HEK293 (cell line): ENCODE measurements around the gene TAP2.
A peak's percentile ranks its signal among the peaks of the same experiment; 100 is the strongest.

Experiments
- CTCF ChIA-PET: fragments of 350-600 bp; formaldehyde crosslinking; extraction: SDS; loops from one replicate; lab custom pipeline; 2021; ENCODE audit warnings: antibody characterized with exemption; lab: Yijun Ruan, JAX
- POLR2A ChIA-PET: fragments of 300-600 bp; formaldehyde crosslinking; extraction: SDS; loops from one replicate; lab custom pipeline; 2020; ENCODE audit warnings: antibody characterized with exemption, inconsistent platforms; lab: Yijun Ruan, JAX
- H3K27ac ChIP-seq: fragments of 200-500 bp; sonication (Bioruptor generic); 2 replicates; pipeline ENCODE4 v1.5.1; 2014; ENCODE audit warnings: low read depth, low read length, control low read depth, inconsistent platforms; ENCODE audit errors: extremely low read depth
- H3K36me3 ChIP-seq, 2 experiments: fragments of 200-500 bp in 1 of 2; sonication (Bioruptor generic) in 1 of 2; 1 replicate in 1 of 2; 2 replicates in 1 of 2; pipeline ENCODE4 v1.5.1; 2014 to 2017; ENCODE audit warnings: inconsistent platforms in 2 of 2, low read length in 2 of 2; ENCODE audit not compliant: control insufficient read depth in 2 of 2, insufficient read depth in 1 of 2
- H3K4me1 ChIP-seq: fragments of 200-500 bp; sonication (Bioruptor generic); 2 replicates; pipeline ENCODE4 v1.5.1; 2014; ENCODE audit warnings: mild to moderate bottlenecking, low read length, inconsistent platforms; ENCODE audit not compliant: control insufficient read depth, insufficient read depth
- H3K4me3 ChIP-seq: 2 replicates; pipeline ENCODE4 v1.5.1; 2011; ENCODE audit warnings: low read depth, mild to moderate bottlenecking, control low read depth, low read length, moderate library complexity
- H3K9me3 ChIP-seq: fragments of 200-500 bp; sonication (Bioruptor generic); 2 replicates; pipeline ENCODE4 v1.5.1; 2014; ENCODE audit warnings: low read depth, low read length, inconsistent platforms; ENCODE audit not compliant: control insufficient read depth, insufficient read depth
- GLIS1 ChIP-seq: fragments of 450-650 bp; formaldehyde crosslinking; IDR thresholded peaks from 2 replicates; pipeline ENCODE4 v1.5.1; 2016; ENCODE audit warnings: missing biosample characterization, missing genetic modification characterization
- GLIS2 ChIP-seq: fragments of 450-650 bp; formaldehyde crosslinking; IDR thresholded peaks from 2 replicates; pipeline ENCODE4 v1.5.1; 2016; ENCODE audit warnings: missing biosample characterization, missing genetic modification characterization
- KLF16 ChIP-seq: fragments of 450-650 bp; formaldehyde crosslinking; IDR thresholded peaks from 2 replicates; pipeline ENCODE4 v1.5.1; 2017; ENCODE audit warnings: missing biosample characterization, missing genetic modification characterization
- MEIS1 ChIP-seq: sonication (generic); formaldehyde crosslinking; IDR thresholded peaks from 2 replicates; pipeline ENCODE4 v1.8.1; 2022; ENCODE audit warnings: missing genetic modification reagents, mild to moderate bottlenecking, borderline replicate concordance
- SP3 ChIP-seq: fragments of 450-650 bp; formaldehyde crosslinking; IDR thresholded peaks from 2 replicates; pipeline ENCODE4 v1.5.1; 2016; ENCODE audit warnings: missing biosample characterization, missing genetic modification characterization
- TRIM28 ChIP-seq: IDR thresholded peaks from 2 replicates; pipeline ENCODE4 v1.6.1; 2011; ENCODE audit warnings: low read length, control low read depth, borderline replicate concordance
- ZBTB48 ChIP-seq: fragments of 450-650 bp; formaldehyde crosslinking; IDR thresholded peaks from 2 replicates; pipeline ENCODE4 v1.5.1; 2016; ENCODE audit warnings: missing biosample characterization, missing genetic modification characterization
- ZNF114 ChIP-seq: fragments of 450-650 bp; formaldehyde crosslinking; IDR thresholded peaks from 2 replicates; pipeline ENCODE4 v1.5.0; 2017; ENCODE audit warnings: missing biosample characterization, missing genetic modification characterization
- ZNF132 ChIP-seq: fragments of 450-650 bp; formaldehyde crosslinking; IDR thresholded peaks from 2 replicates; pipeline ENCODE4 v1.5.1; 2017; ENCODE audit warnings: missing biosample characterization, missing genetic modification characterization, borderline replicate concordance
- ZNF311 ChIP-seq: fragments of 450-650 bp; formaldehyde crosslinking; IDR thresholded peaks from 2 replicates; pipeline ENCODE4 v1.5.1; 2017; ENCODE audit warnings: missing biosample characterization, missing genetic modification characterization, borderline replicate concordance
- ZNF341 ChIP-seq: fragments of 450-650 bp; formaldehyde crosslinking; IDR thresholded peaks from 2 replicates; pipeline ENCODE4; 2016; ENCODE audit warnings: low read depth, missing biosample characterization, missing genetic modification characterization
- ZNF354C ChIP-seq: fragments of 450-650 bp; formaldehyde crosslinking; IDR thresholded peaks from 2 replicates; pipeline ENCODE4 v1.5.1; 2016; ENCODE audit warnings: missing biosample characterization, missing genetic modification characterization, low read depth, borderline replicate concordance
- ZNF473 ChIP-seq: fragments of 450-650 bp; formaldehyde crosslinking; IDR thresholded peaks from 2 replicates; pipeline ENCODE4 v1.5.1; 2017; ENCODE audit warnings: missing biosample characterization, missing genetic modification characterization
- ZNF48 ChIP-seq: fragments of 450-650 bp; formaldehyde crosslinking; IDR thresholded peaks from 2 replicates; pipeline ENCODE4 v1.5.1; 2016; ENCODE audit warnings: missing biosample characterization, missing genetic modification characterization
- ZNF510 ChIP-seq: fragments of 450-650 bp; formaldehyde crosslinking; IDR thresholded peaks from 2 replicates; pipeline ENCODE4 v1.5.1; 2018; ENCODE audit warnings: mild to moderate bottlenecking, missing genetic modification characterization, missing biosample characterization; ENCODE audit not compliant: insufficient replicate concordance
- ZNF548 ChIP-seq: fragments of 450-650 bp; formaldehyde crosslinking; IDR thresholded peaks from 2 replicates; pipeline ENCODE4 v1.5.1; 2016; ENCODE audit warnings: missing biosample characterization, missing genetic modification characterization
- ZNF623 ChIP-seq: fragments of 450-650 bp; formaldehyde crosslinking; IDR thresholded peaks from 2 replicates; pipeline ENCODE4 v1.5.1; 2016; ENCODE audit warnings: missing biosample characterization, missing genetic modification characterization
- ZNF776 ChIP-seq: fragments of 450-650 bp; formaldehyde crosslinking; IDR thresholded peaks from 2 replicates; pipeline ENCODE4 v1.5.0; 2017; ENCODE audit warnings: missing biosample characterization, missing genetic modification characterization, borderline replicate concordance
- TF ChIP-seq, protein P1 (sequence below): fragments of 450-650 bp; formaldehyde crosslinking; IDR thresholded peaks from 2 replicates; pipeline ENCODE4 v1.5.1; 2016; ENCODE audit warnings: missing biosample characterization, missing genetic modification characterization
- TF ChIP-seq, protein P2 (sequence below): fragments of 450-650 bp; formaldehyde crosslinking; IDR thresholded peaks from 2 replicates; pipeline ENCODE4 v1.5.1; 2016; ENCODE audit warnings: missing biosample characterization, missing genetic modification characterization
- TF ChIP-seq, protein P3 (sequence below): fragments of 450-650 bp; formaldehyde crosslinking; IDR thresholded peaks from 2 replicates; pipeline ENCODE4 v1.5.1; 2017; ENCODE audit warnings: missing biosample characterization, missing genetic modification characterization
- TF ChIP-seq, protein P4 (sequence below): fragments of 450-650 bp; formaldehyde crosslinking; conservative IDR thresholded peaks from 2 replicates; pipeline ENCODE4 v1.5.1; 2016; ENCODE audit warnings: low read depth, missing biosample characterization, missing genetic modification characterization

The TAP2 gene

DNA sequence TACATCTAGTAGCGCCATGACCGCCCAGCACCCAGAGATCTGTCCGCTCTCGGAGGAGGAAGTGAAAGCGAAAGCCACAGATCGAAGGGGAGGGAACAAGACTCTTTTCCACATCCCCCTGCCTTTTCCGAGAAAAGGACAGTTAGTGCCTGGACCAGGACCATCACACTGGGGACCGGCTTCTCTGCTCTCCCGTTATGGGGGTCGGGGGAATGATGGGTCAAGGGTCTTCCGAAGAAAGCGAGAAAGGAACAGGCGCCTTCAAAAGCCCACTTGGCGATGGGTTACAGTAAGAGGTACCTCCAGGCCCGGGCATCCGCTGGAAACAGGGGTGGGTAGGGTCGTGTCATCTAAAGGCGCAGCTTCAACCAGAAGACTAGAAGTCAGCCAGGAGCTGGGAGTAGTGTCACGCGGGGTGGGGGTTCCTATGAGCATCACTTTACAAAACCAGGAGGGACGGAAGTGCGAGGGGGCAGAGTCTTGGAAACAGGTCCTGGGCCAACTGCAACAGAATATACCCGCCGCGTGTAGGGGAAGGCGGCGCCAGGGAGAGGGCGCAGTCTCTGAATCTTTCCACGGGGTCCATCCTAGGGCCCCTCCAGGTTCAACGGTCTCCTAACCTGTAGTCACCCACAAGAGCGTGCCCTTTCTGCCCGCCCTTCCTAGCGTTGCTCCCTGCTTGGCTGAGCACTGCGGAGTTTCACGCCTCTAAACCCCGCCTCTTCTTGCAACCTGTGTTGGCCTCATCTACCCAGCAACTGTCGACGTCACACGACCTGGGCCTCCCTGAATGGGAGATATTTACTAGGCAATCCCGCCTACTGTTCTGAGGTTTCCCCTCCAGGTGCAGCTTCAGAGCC lies 5.7 kb upstream of the TAP2 start, which contains the start of gene PSMB8 (continued):
- TF ChIP-seq ZNF510 (tag by site-specific recombination) (no peak), ZBTB48 (tag by site-specific recombination) (no peak), GLIS2 (0 out of 2 replicates have a peak, but pooled peaks have one; percentile 16), SP3 (tag by site-specific recombination) (peak; percentile 50), ZNF623 (tag by site-specific recombination) (no peak)

DNA sequence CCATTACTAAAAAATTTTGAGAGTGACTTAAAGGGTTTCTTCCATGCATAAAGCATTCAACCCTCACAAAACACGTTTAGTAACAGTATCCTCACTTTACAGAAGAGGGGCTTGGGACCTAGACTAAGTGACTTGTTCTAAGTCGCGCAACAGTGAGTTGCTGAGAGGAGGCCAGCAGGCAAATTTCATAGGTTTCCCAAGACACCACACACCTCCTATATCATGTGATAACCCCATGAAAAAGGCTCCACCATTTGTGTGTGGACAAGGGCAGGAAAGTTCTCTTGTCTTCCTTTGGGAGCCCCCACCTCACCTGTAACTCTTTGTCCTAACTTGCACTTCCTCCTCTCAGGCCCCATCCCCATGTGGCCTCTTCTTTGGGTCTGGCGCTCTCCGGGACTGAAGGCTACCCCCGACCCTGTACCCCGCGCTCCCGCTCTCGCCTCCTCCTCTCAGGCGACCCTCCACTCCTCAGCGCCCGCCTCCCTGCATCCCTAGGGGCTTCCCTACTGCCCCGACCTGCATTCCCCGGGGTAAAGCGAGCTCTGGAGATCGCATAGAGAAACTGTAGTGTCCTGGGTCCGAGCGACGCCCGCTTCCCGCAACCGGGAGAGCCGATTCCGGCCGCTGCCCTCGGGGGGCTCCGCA lies 4.9 kb upstream of the TAP2 start:
- POLR2A ChIA-PET, result interaction anchor here (1.8 to 2.3 kb wide), 3 partner anchors 10 to 128 kb away, joined by 4 to 20 read pairs (median 7); partner anchors contain the start of genes PSMB9 and TAP1
- H3K27ac ChIP-seq, result no peak overlapping the region
- CTCF ChIA-PET, result interaction anchor here (0.6 to 4.2 kb wide), 5 partner anchors 13 to 111 kb away, joined by 3 to 46 read pairs (median 8); partner anchors contain the start of genes PSMB9 and TAP1
- TF ChIP-seq ZNF311 (tag by site-specific recombination) (no peak), KLF16 (tag by site-specific recombination) (no peak), ZNF341 (no peak), ZNF132 (tag by site-specific recombination) (no peak), ZNF473 (tag by site-specific recombination) (no peak)
- TF ChIP-seq, protein P1, sequence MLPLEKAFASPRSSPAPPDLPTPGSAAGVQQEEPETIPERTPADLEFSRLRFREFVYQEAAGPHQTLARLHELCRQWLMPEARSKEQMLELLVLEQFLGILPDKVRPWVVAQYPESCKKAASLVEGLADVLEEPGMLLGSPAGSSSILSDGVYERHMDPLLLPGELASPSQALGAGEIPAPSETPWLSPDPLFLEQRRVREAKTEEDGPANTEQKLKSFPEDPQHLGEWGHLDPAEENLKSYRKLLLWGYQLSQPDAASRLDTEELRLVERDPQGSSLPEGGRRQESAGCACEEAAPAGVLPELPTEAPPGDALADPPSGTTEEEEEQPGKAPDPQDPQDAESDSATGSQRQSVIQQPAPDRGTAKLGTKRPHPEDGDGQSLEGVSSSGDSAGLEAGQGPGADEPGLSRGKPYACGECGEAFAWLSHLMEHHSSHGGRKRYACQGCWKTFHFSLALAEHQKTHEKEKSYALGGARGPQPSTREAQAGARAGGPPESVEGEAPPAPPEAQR (tag by site-specific recombination), result no peak
- TF ChIP-seq, all 188 proteins: peak for 0
- H3K36me3 ChIP-seq, result peaks cover 6 to 27% of the 10 kb centered on the region in 2 experiments; a peak in 2 of 3 replicates
- no peaks in the 10 kb centered on the region for H3K9me3 ChIP-seq
- H3K4me1 ChIP-seq, result no peaks in the 10 kb centered on the region
- peak overlapping the region; percentile 31 for H3K4me3 ChIP-seq

DNA sequence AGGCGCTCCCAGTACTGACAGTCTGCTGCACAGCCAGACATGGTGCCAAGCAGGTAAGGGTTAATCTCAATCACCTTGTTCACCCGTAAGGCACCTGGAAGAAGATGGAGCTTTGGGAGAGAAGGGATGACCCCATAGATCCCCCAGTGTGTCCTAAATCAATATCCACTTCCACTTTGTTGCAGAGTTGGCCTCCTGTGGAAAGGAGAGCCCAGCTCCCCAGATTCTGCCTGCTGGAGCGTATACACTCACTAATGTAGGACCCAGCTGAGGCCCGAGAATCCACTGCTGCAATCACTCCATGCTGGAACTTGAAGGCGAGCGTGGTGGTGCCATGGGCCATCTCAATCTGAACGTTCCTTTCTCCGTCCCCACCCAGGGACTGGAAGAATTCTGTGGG lies 4.2 kb upstream of the TAP2 start:
- POLR2A ChIA-PET, result no interaction called here
- Histone ChIP-seq H3K4me1 (0 out of 2 replicates have a peak, but pooled peaks cover 3% of the 10 kb centered on the region), H3K4me3 (no peak overlapping the region), H3K36me3 (peaks cover 6 to 20% of the 10 kb centered on the region in 2 experiments; a peak in 2 of 3 replicates), H3K9me3 (no peaks in the 10 kb centered on the region), H3K27ac (no peak overlapping the region)
- CTCF ChIA-PET, result interaction anchor here (1.3 to 6.7 kb wide), 7 partner anchors 8 to 43 kb away, joined by 4 to 355 read pairs (median 5); partner anchors contain the start of genes PSMB9 and TAP1
- TF ChIP-seq TRIM28 (no peak), ZNF354C (no peak), ZNF48 (tag by site-specific recombination) (no peak), MEIS1 (CRISPR knock-in tag) (no peak), GLIS1 (tag by site-specific recombination) (no peak), ZNF776 (tag by site-specific recombination) (no peak), ZNF114 (tag by site-specific recombination) (no peak), ZNF548 (tag by site-specific recombination) (no peak)
- TF ChIP-seq, protein P2, sequence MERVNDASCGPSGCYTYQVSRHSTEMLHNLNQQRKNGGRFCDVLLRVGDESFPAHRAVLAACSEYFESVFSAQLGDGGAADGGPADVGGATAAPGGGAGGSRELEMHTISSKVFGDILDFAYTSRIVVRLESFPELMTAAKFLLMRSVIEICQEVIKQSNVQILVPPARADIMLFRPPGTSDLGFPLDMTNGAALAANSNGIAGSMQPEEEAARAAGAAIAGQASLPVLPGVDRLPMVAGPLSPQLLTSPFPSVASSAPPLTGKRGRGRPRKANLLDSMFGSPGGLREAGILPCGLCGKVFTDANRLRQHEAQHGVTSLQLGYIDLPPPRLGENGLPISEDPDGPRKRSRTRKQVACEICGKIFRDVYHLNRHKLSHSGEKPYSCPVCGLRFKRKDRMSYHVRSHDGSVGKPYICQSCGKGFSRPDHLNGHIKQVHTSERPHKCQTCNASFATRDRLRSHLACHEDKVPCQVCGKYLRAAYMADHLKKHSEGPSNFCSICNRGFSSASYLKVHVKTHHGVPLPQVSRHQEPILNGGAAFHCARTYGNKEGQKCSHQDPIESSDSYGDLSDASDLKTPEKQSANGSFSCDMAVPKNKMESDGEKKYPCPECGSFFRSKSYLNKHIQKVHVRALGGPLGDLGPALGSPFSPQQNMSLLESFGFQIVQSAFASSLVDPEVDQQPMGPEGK, result no peak
- TF ChIP-seq, protein P3, sequence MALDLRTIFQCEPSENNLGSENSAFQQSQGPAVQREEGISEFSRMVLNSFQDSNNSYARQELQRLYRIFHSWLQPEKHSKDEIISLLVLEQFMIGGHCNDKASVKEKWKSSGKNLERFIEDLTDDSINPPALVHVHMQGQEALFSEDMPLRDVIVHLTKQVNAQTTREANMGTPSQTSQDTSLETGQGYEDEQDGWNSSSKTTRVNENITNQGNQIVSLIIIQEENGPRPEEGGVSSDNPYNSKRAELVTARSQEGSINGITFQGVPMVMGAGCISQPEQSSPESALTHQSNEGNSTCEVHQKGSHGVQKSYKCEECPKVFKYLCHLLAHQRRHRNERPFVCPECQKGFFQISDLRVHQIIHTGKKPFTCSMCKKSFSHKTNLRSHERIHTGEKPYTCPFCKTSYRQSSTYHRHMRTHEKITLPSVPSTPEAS (tag by site-specific recombination), result no peak
- TF ChIP-seq, protein P4, sequence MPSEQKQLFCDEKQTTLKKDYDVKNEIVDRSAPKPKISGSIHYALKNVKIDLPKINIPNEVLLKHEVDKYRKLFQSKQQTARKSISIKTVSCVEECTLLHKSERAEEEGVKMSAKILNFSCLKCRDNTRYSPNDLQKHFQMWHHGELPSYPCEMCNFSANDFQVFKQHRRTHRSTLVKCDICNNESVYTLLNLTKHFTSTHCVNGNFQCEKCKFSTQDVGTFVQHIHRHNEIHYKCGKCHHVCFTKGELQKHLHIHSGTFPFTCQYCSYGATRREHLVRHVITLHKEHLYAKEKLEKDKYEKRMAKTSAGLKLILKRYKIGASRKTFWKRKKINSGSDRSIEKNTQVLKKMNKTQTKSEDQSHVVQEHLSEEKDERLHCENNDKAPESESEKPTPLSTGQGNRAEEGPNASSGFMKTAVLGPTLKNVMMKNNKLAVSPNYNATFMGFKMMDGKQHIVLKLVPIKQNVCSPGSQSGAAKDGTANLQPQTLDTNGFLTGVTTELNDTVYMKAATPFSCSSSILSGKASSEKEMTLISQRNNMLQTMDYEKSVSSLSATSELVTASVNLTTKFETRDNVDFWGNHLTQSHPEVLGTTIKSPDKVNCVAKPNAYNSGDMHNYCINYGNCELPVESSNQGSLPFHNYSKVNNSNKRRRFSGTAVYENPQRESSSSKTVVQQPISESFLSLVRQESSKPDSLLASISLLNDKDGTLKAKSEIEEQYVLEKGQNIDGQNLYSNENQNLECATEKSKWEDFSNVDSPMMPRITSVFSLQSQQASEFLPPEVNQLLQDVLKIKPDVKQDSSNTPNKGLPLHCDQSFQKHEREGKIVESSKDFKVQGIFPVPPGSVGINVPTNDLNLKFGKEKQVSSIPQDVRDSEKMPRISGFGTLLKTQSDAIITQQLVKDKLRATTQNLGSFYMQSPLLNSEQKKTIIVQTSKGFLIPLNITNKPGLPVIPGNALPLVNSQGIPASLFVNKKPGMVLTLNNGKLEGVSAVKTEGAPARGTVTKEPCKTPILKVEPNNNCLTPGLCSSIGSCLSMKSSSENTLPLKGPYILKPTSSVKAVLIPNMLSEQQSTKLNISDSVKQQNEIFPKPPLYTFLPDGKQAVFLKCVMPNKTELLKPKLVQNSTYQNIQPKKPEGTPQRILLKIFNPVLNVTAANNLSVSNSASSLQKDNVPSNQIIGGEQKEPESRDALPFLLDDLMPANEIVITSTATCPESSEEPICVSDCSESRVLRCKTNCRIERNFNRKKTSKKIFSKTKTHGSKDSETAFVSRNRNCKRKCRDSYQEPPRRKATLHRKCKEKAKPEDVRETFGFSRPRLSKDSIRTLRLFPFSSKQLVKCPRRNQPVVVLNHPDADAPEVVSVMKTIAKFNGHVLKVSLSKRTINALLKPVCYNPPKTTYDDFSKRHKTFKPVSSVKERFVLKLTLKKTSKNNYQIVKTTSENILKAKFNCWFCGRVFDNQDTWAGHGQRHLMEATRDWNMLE (tag by site-specific recombination), result no peak
